Fibroblast of skin of right quadriceps (primary cell): Measurements from ENCODE around the gene SLC10A3.

Experiments
- DNase-seq: peaks from one replicate; pipeline ENCODE4 v3.0.0-alpha.2; 2013

The SLC10A3 gene

GRCh38 chrX:154490414-154491083 is at the start of gene SLC10A3:
Gene SLC10A3 (minus strand): TSS chrX:154490629. CDS start chrX:154488940, 1,689 bp downstream.
- peak; percentile 92 for DNase-seq

- DNase-seq: no peak
Measured at GRCh38 chrX:154539077-154539476, 48.6 kb upstream of the SLC10A3 start.

- DNase-seq: no peak
Measured at GRCh38 chrX:154535892-154536291, 45.5 kb upstream of the SLC10A3 start.

GRCh38 chrX:154534526-154535322 is 44.3 kb upstream of the SLC10A3 start:
- DNase-seq: peak; percentile 75

- no peak for DNase-seq
Measured at GRCh38 chrX:154532690-154533089, 42.3 kb upstream of the SLC10A3 start.

- peak; percentile 14 for DNase-seq
Measured at GRCh38 chrX:154531626-154532025, 41.2 kb upstream of the SLC10A3 start.

GRCh38 chrX:154530286-154530685 is 39.9 kb upstream of the SLC10A3 start:
- no peak for DNase-seq

- DNase-seq: no peak
Measured at GRCh38 chrX:154529206-154529612, 38.8 kb upstream of the SLC10A3 start.

GRCh38 chrX:154526901-154527675 is 36.7 kb upstream of the SLC10A3 start:
- peak; percentile 70 for DNase-seq

GRCh38 chrX:154525606-154526490 is 35.4 kb upstream of the SLC10A3 start:
- DNase-seq: no peak

- no peak for DNase-seq
Measured at GRCh38 chrX:154519389-154519788, 29.0 kb upstream of the SLC10A3 start.

GRCh38 chrX:154517101-154517781 is 26.8 kb upstream of the SLC10A3 start:
- DNase-seq: no peak

GRCh38 chrX:154516656-154517100 is 26.2 kb upstream of the SLC10A3 start:
- peak; percentile 48 for DNase-seq

GRCh38 chrX:154515966-154516655 is 25.7 kb upstream of the SLC10A3 start, which contains the start of gene FAM3A:
Gene FAM3A (minus strand): TSS chrX:154516232. CDS start chrX:154515772, 460 bp downstream.
- peak; percentile 86 for DNase-seq

GRCh38 chrX:154515090-154515965 is 24.9 kb upstream of the SLC10A3 start:
- no peak for DNase-seq

GRCh38 chrX:154513716-154514115 is 23.3 kb upstream of the SLC10A3 start:
- no peak for DNase-seq

GRCh38 chrX:154512879-154513553 is 22.6 kb upstream of the SLC10A3 start:
- DNase-seq: no peak

GRCh38 chrX:154511761-154512160 is 21.3 kb upstream of the SLC10A3 start:
- DNase-seq: no peak

GRCh38 chrX:154509455-154509854 is 19.0 kb upstream of the SLC10A3 start:
- DNase-seq: no peak
